IMR-90 (cell line): ENCODE measurements around the gene PAX2. TPM values are rescaled to one million over a fixed set of nuclear protein-coding genes. Genes with fewer than 3 reads are reported as not detected.

Source experiments
- ATAC-seq: fragments of 200-7000 bp; cut with Tn5 transposase; 2 replicates; pipeline ENCODE4 v1.9.1; 2020; ENCODE audit warnings: low read depth, mild to moderate bottlenecking, moderate library complexity
- BruUV-seq: library from RNA; stranded (reverse); fragments of 400-500 nt; replicated peaks from 2 replicates; lab custom pipeline; 2021; lab: Mats Ljungman, UMichigan
- CTCF ChIA-PET: fragments of 300-600 bp; formaldehyde crosslinking; extraction: SDS; loops from one replicate; lab custom pipeline; 2021; ENCODE audit warnings: antibody characterized with exemption; lab: Yijun Ruan, JAX
- POLR2A ChIA-PET: fragments of 300-600 bp; sonication (Branson Sonifier 250); formaldehyde crosslinking; loops from one replicate; lab custom pipeline; 2022; ENCODE audit warnings: antibody characterized with exemption; ENCODE audit not compliant: unreplicated experiment; lab: Charles Lee
- DNase-seq: peaks from one replicate; pipeline ENCODE4 v3.0.0; 2013
- H2AFZ ChIP-seq: replicated peaks from 2 replicates; pipeline ENCODE3; 2013; ENCODE audit warnings: low read length, mild to moderate bottlenecking; ENCODE audit not compliant: poor library complexity
- H2AK5ac ChIP-seq: 2 replicates; pipeline ENCODE4 v1.6.1; 2013; ENCODE audit warnings: low read depth, low read length, inconsistent platforms
- H2AK9ac ChIP-seq: replicated peaks from 2 replicates; pipeline ENCODE3; 2013; ENCODE audit warnings: mild to moderate bottlenecking, low read depth, low read length, moderate library complexity; ENCODE audit not compliant: poor library complexity
- H2BK120ac ChIP-seq: 2 replicates; pipeline ENCODE4 v1.6.1; 2013; ENCODE audit warnings: low read depth, low read length, inconsistent platforms
- H2BK15ac ChIP-seq: 3 replicates; pipeline ENCODE4 v1.6.1; 2013; ENCODE audit warnings: low read depth, low read length, inconsistent platforms
- H2BK20ac ChIP-seq: 2 replicates; pipeline ENCODE4 v1.6.1; 2013; ENCODE audit warnings: low read depth, mild to moderate bottlenecking, inconsistent platforms, low read length, moderate library complexity
- H2BK5ac ChIP-seq: 2 replicates; pipeline ENCODE4 v1.6.1; 2013; ENCODE audit warnings: mild to moderate bottlenecking, low read depth, low read length, inconsistent platforms; ENCODE audit not compliant: poor library complexity, severe bottlenecking
- H3K14ac ChIP-seq: replicated peaks from 2 replicates; pipeline ENCODE4 v1.6.1; 2013; ENCODE audit warnings: low read depth, low read length, inconsistent platforms
- H3K18ac ChIP-seq: 2 replicates; pipeline ENCODE4 v1.6.1; 2013; ENCODE audit warnings: low read depth, low read length, control low read depth
- H3K23ac ChIP-seq: 2 replicates; pipeline ENCODE4 v1.6.1; 2013; ENCODE audit warnings: low read depth, low read length, inconsistent platforms
- H3K27ac ChIP-seq: 2 replicates; pipeline ENCODE4 v1.5.1; 2013; ENCODE audit warnings: mild to moderate bottlenecking, control low read depth, low read length; ENCODE audit not compliant: insufficient read depth
- H3K27me3 ChIP-seq: 2 replicates; pipeline ENCODE4 v1.6.1; 2013; ENCODE audit warnings: low read length; ENCODE audit not compliant: control insufficient read depth, insufficient read depth
- H3K36me3 ChIP-seq: 2 replicates; pipeline ENCODE4 v1.6.1; 2013; ENCODE audit warnings: low read length, mixed read lengths; ENCODE audit not compliant: control insufficient read depth, insufficient read depth
- H3K4ac ChIP-seq: 2 replicates; pipeline ENCODE4 v1.6.1; 2013; ENCODE audit warnings: low read depth, low read length, inconsistent platforms
- H3K4me1 ChIP-seq: 2 replicates; pipeline ENCODE4 v1.6.1; 2013; ENCODE audit warnings: low read length, mixed read lengths; ENCODE audit not compliant: control insufficient read depth, insufficient read depth
- H3K4me2 ChIP-seq: 2 replicates; pipeline ENCODE4 v1.6.1; 2013; ENCODE audit warnings: low read depth, mild to moderate bottlenecking, control low read depth, low read length, moderate library complexity
- H3K4me3 ChIP-seq: 2 replicates; pipeline ENCODE4 v1.5.1; 2013; ENCODE audit warnings: low read depth, mild to moderate bottlenecking, control low read depth, low read length, moderate library complexity; ENCODE audit not compliant: insufficient read depth
- H3K56ac ChIP-seq: 2 replicates; pipeline ENCODE4 v1.6.1; 2013; ENCODE audit warnings: low read length, inconsistent platforms; ENCODE audit not compliant: insufficient read depth; ENCODE audit errors: extremely low read depth
- H3K79me1 ChIP-seq, 2 experiments: 2 replicates each; pipeline ENCODE4 v1.6.1; 2013; ENCODE audit warnings: low read length in 2 of 2, inconsistent platforms in 1 of 2, low read depth in 1 of 2
- H3K9ac ChIP-seq: 2 replicates; pipeline ENCODE4 v1.6.1; 2013; ENCODE audit warnings: low read depth, low read length, control low read depth
- H3K9me1 ChIP-seq: 2 replicates; pipeline ENCODE4 v1.6.1; 2013; ENCODE audit warnings: low read length, inconsistent platforms; ENCODE audit not compliant: insufficient read depth
- H3K9me3 ChIP-seq: 2 replicates; pipeline ENCODE4 v1.6.1; 2013; ENCODE audit warnings: low read length; ENCODE audit not compliant: control insufficient read depth, insufficient read depth
- H4K20me1 ChIP-seq: 2 replicates; pipeline ENCODE4 v1.6.1; 2013; ENCODE audit warnings: low read length, inconsistent platforms; ENCODE audit not compliant: insufficient read depth
- H4K5ac ChIP-seq: 2 replicates; pipeline ENCODE4 v1.6.1; 2013; ENCODE audit warnings: mild to moderate bottlenecking, low read depth, low read length, control low read depth
- H4K8ac ChIP-seq, 2 experiments: 2 replicates each; pipeline ENCODE4 v1.6.1; 2013; ENCODE audit warnings: low read depth in 2 of 2, low read length in 2 of 2, control low read depth in 1 of 2, inconsistent platforms in 1 of 2
- H4K91ac ChIP-seq: 2 replicates; pipeline ENCODE4 v1.6.1; 2013; ENCODE audit warnings: low read depth, low read length, inconsistent platforms; ENCODE audit not compliant: insufficient read depth
- CEBPB ChIP-seq: IDR thresholded peaks from 2 replicates; pipeline ENCODE4 v1.6.1; 2012; ENCODE audit warnings: low read depth, low read length, improper control_type of control experiment
- MAFK ChIP-seq: IDR thresholded peaks from 2 replicates; pipeline ENCODE4 v1.6.1; 2012; ENCODE audit warnings: low read depth, low read length, improper control_type of control experiment
- MAZ ChIP-seq: IDR thresholded peaks from 2 replicates; pipeline ENCODE4 v1.6.1; 2012; ENCODE audit warnings: low read depth, mild to moderate bottlenecking, low read length, improper control_type of control experiment, moderate library complexity, borderline replicate concordance
- NFE2L2 ChIP-seq: fragments of 150-350 bp; IDR thresholded peaks from 2 replicates; pipeline ENCODE4 v1.6.1; 2016; ENCODE audit warnings: low read depth, mild to moderate bottlenecking, low read length
- POLR2A ChIP-seq: IDR thresholded peaks from 2 replicates; pipeline ENCODE4 v1.6.1; 2012; ENCODE audit warnings: mild to moderate bottlenecking, low read depth, low read length
- SMC3 ChIP-seq: fragments of 150-350 bp; IDR thresholded peaks from 2 replicates; pipeline ENCODE4 v1.6.1; 2016; ENCODE audit warnings: low read depth, mild to moderate bottlenecking, antibody characterized with exemption, low read length, moderate library complexity
- WGBS, 2 experiments: methylation state at CpG; one replicate each; pipeline versions ENCODE4 v1.1.5 to v1.1.7; 2013; ENCODE audit warnings: missing lambda C conversion rate in 2 of 2; ENCODE audit not compliant: insufficient read length in 1 of 2; ENCODE audit errors: extremely low coverage in 2 of 2; 5-methylcytosine and 5-hydroxymethylcytosine counted together
- dilution Hi-C: fragments of 300-500 bp; cut with HindIII; formaldehyde crosslinking; loops from one replicate; pipeline ENCODE4 v1.14.3; 2018; ENCODE audit warnings: low sequenced_read_pairs; ENCODE audit not compliant: unreplicated experiment
- in situ Hi-C: fragments of 300-500 bp; cut with MboI; formaldehyde crosslinking; loops from 3 replicates; pipeline ENCODE4 v1.14.3; 2019; ENCODE audit warnings: low sequenced_read_pairs, inconsistent platforms, mixed read lengths
- intact Hi-C: fragments of 100-400 bp; cut with micrococcal nuclease; formaldehyde crosslinking; loops from 2 replicates; pipeline ENCODE4 v1.10.0; 2022
- polyA plus RNA-seq, 3 experiments: library from polyadenylated mRNA; depleted of rRNA; stranded (reverse); fragments of >200 nt; gene quantifications; 2 replicates each; pipeline ENCODE4 v1.2.3, GENCODE V29; 2012; ENCODE audit warnings: low replicate concordance in 1 of 3
- total RNA-seq: library from RNA; depleted of rRNA; stranded (reverse); fragments of >200 nt; gene quantifications from 2 replicates; pipeline ENCODE4 v1.2.3, GENCODE V29; 2012

The PAX2 gene
- total and polyA plus RNA-seq, 2 of the 4 experiments (the other 2 are of a cell fraction): not detected

GRCh38 chr10:100791369-100792058 is 46.1 kb downstream of the PAX2 start:
- H3K4me1 ChIP-seq: no peaks in the 10 kb centered on the region
- no TSS peak for BruUV-seq
- H3K79me1 ChIP-seq: no peaks in the 10 kb centered on the region
- H3K27ac ChIP-seq: no peak overlapping the region
- DNase-seq: no peak
- ChIA-PET CTCF (no interaction called here), POLR2A (no interaction called here)
- dilution Hi-C loops (no loop called here), intact Hi-C loops (no loop called here), in situ Hi-C loops (no loop called here)
- H3K14ac ChIP-seq: no peak overlapping the region
- no peaks in the 10 kb centered on the region for H4K20me1 ChIP-seq
- H2BK15ac ChIP-seq: no peak overlapping the region
- H3K9me3 ChIP-seq: no peaks in the 10 kb centered on the region
- no peak overlapping the region for H4K91ac ChIP-seq
- no peak overlapping the region for H3K23ac ChIP-seq
- no peak overlapping the region for H3K4me2 ChIP-seq
- H3K9ac ChIP-seq: no peak overlapping the region
- no peak overlapping the region for H2AK5ac ChIP-seq
- H2BK20ac ChIP-seq: no peak overlapping the region
- TF ChIP-seq CEBPB: no peak
- TF ChIP-seq MAFK: no peak
- no peak for TF ChIP-seq POLR2A
- TF ChIP-seq MAZ: no peak
- no peak for TF ChIP-seq NFE2L2
- TF ChIP-seq SMC3: no peak
- no peak overlapping the region for H4K8ac ChIP-seq
- H3K27me3 ChIP-seq: peaks cover 51% of the 10 kb centered on the region
- H3K36me3 ChIP-seq: no peaks in the 10 kb centered on the region
- no peak overlapping the region for H2AFZ ChIP-seq
- no peak overlapping the region for H4K5ac ChIP-seq
- H2BK120ac ChIP-seq: no peak overlapping the region
- H2BK5ac ChIP-seq: no peak overlapping the region
- H3K18ac ChIP-seq: no peak overlapping the region
- H3K4me3 ChIP-seq: no peak overlapping the region
- no peak overlapping the region for H3K4ac ChIP-seq
- H3K9me1 ChIP-seq: no peaks in the 10 kb centered on the region
- ATAC-seq: no peak
- H2AK9ac ChIP-seq: no peak overlapping the region
- WGBS, 2 experiments: 43% methylated on average over 1 of the region's 8 CpGs; no CpG with 5 or more reads in 1 of the 2 experiments
- H3K56ac ChIP-seq: no peak overlapping the region
